CD4-positive, alpha-beta T cell (primary cell): ENCODE results near the gene CPE. TPM values are rescaled to one million over a fixed set of nuclear protein-coding genes. Genes with fewer than 3 reads are reported as not detected.

Experiments
- ATAC-seq: fragments of 200-7000 bp; cut with Tn5 transposase; one replicate; pipeline ENCODE4 v1.10.0; 2022; ENCODE audit warnings: mild to moderate bottlenecking; ENCODE audit not compliant: poor library complexity
- CTCF ChIA-PET: fragments of 350-600 bp; sonication (Branson Sonifier 250); formaldehyde crosslinking; loops from one replicate; lab custom pipeline; 2021; ENCODE audit warnings: antibody characterized with exemption, inconsistent platforms; lab: Charles Lee
- POLR2A ChIA-PET: fragments of 350-600 bp; sonication (Branson Sonifier 250); formaldehyde crosslinking; loops from one replicate; lab custom pipeline; 2021; ENCODE audit warnings: antibody characterized with exemption, inconsistent platforms; lab: Charles Lee
- DNase-seq, 14 experiments: peaks; one replicate each; pipeline ENCODE4 v3.0.0-alpha.2; 2013 to 2020; ENCODE audit warnings: mixed read lengths in 2 of 14
- H3K27ac ChIP-seq, 2 donors: one replicate each; pipeline versions ENCODE4 v1.5.1 to v1.7.0; 2013; ENCODE audit warnings: low read length in 2 of 2, low read depth in 1 of 2, mild to moderate bottlenecking in 1 of 2
- H3K27me3 ChIP-seq, 2 experiments: 1 replicate in 1 of 2; 2 replicates in 1 of 2; pipeline versions ENCODE4 v1.6.1 to v1.7.0; 2013; ENCODE audit warnings: low read length in 2 of 2, control low read depth in 1 of 2, mild to moderate bottlenecking in 1 of 2, moderate library complexity in 1 of 2; ENCODE audit not compliant: insufficient read depth in 2 of 2, control insufficient read depth in 1 of 2
- H3K36me3 ChIP-seq: one replicate; pipeline ENCODE4 v1.6.1; 2013; ENCODE audit warnings: low read length, control low read depth; ENCODE audit not compliant: insufficient read depth
- H3K4me1 ChIP-seq: one replicate; pipeline ENCODE4 v1.6.1; 2013; ENCODE audit warnings: low read length, control low read depth; ENCODE audit not compliant: insufficient read depth
- H3K4me3 ChIP-seq: one replicate; pipeline ENCODE4 v1.5.1; 2013; ENCODE audit warnings: mild to moderate bottlenecking, low read length, moderate library complexity
- H3K9me3 ChIP-seq, 2 experiments: 1 replicate in 1 of 2; 2 replicates in 1 of 2; pipeline versions ENCODE4 v1.6.1 to v1.7.0; 2013; ENCODE audit warnings: low read length in 2 of 2, mild to moderate bottlenecking in 2 of 2, control low read depth in 1 of 2, moderate library complexity in 1 of 2; ENCODE audit not compliant: control insufficient read depth in 1 of 2, insufficient read depth in 1 of 2
- H3K27ac Mint-ChIP-seq: one replicate; pipeline ENCODE4 v1.8.0; 2020; ENCODE audit warnings: mixed read lengths
- H3K27me3 Mint-ChIP-seq: one replicate; pipeline ENCODE4 v1.8.0; 2021; ENCODE audit warnings: mixed read lengths
- H3K36me3 Mint-ChIP-seq: one replicate; pipeline ENCODE4 v1.8.0; 2021; ENCODE audit warnings: low read depth, mixed read lengths
- H3K4me1 Mint-ChIP-seq: one replicate; pipeline ENCODE4 v1.8.0; 2021; ENCODE audit warnings: low read depth, mixed read lengths
- H3K4me3 Mint-ChIP-seq: one replicate; pipeline ENCODE4 v1.8.0; 2020; ENCODE audit warnings: mild to moderate bottlenecking, mixed read lengths
- H3K9me3 Mint-ChIP-seq: one replicate; pipeline ENCODE4 v1.8.0; 2020; ENCODE audit warnings: mixed read lengths
- intact Hi-C, 2 experiments: fragments of 100-400 bp; cut with DNase I in 1 of 2; cut with micrococcal nuclease in 1 of 2; formaldehyde crosslinking; loops; one replicate each; pipeline versions ENCODE4 v1.15.1 to v1.9.0; 2023 to 2025; cut with DNase I, micrococcal nuclease
- total RNA-seq, 174 experiments: library from RNA in 2 of 174; stranded (reverse) in 2 of 174; gene quantifications; one replicate each; pipeline ENCODE4 v1.2.3 and lab custom pipeline; 2021 to 2026
- TF ChIP-seq, protein P1 (sequence below): fragments of 200-600 bp; IDR thresholded peaks from one replicate; pipeline ENCODE4 v1.8.0; 2022; ENCODE audit warnings: antibody characterized with exemption, mild to moderate bottlenecking

Gene CPE
- total RNA-seq, 2 experiments from 2014 or later = not detected

GRCh38 chr4:165370530-165370929 lies 8.3 kb upstream of the CPE start:
- intact Hi-C loops = no loop called here
- POLR2A ChIA-PET = no interaction called here

DNA sequence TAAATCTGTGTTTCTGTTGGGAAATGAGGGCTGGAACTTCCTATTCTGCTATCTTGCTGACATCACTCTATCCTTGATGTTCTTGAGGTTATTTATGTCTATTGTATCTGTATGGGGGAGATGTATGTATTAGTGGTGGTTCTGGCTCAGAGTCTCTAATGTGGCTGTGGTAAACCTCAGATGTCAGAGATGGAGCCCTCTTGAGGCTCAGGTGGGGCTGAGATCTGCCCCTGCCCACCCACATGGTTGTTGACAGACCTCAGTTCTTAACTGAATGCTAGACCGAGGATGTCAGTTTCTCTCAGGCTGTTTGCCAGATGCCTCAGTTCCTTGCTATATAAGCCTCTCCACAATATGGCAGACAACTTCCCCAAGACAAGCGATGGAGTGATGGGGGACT lies 3.3 kb upstream of the CPE start:
- no peak overlapping the region for H3K27ac Mint-ChIP-seq
- H3K4me1 Mint-ChIP-seq = no peaks in the 10 kb centered on the region
- H3K27me3 ChIP-seq = peaks cover 17 to 46% of the 10 kb centered on the region in 2 experiments
- peaks cover 7% of the 10 kb centered on the region for H3K4me1 ChIP-seq
- H3K4me3 ChIP-seq = no peak overlapping the region
- intact Hi-C loops = no loop called here
- H3K36me3 Mint-ChIP-seq = no peaks in the 10 kb centered on the region
- H3K9me3 ChIP-seq = no peaks in the 10 kb centered on the region
- ATAC-seq (no peak), DNase-seq (no peak)
- no peak overlapping the region for H3K27ac ChIP-seq
- H3K4me3 Mint-ChIP-seq = no peak overlapping the region
- ChIA-PET CTCF (no interaction called here), POLR2A (no interaction called here)
- H3K27me3 Mint-ChIP-seq = peaks cover 67% of the 10 kb centered on the region
- TF ChIP-seq, protein P1, sequence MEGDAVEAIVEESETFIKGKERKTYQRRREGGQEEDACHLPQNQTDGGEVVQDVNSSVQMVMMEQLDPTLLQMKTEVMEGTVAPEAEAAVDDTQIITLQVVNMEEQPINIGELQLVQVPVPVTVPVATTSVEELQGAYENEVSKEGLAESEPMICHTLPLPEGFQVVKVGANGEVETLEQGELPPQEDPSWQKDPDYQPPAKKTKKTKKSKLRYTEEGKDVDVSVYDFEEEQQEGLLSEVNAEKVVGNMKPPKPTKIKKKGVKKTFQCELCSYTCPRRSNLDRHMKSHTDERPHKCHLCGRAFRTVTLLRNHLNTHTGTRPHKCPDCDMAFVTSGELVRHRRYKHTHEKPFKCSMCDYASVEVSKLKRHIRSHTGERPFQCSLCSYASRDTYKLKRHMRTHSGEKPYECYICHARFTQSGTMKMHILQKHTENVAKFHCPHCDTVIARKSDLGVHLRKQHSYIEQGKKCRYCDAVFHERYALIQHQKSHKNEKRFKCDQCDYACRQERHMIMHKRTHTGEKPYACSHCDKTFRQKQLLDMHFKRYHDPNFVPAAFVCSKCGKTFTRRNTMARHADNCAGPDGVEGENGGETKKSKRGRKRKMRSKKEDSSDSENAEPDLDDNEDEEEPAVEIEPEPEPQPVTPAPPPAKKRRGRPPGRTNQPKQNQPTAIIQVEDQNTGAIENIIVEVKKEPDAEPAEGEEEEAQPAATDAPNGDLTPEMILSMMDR = no peak
- H3K9me3 Mint-ChIP-seq = peaks cover 8% of the 10 kb centered on the region
- no peaks in the 10 kb centered on the region for H3K36me3 ChIP-seq

More at GRCh38 chr4:165370530-165370929, 8.3 kb upstream of the CPE start:
- no peak overlapping the region for H3K27ac ChIP-seq
- no peak overlapping the region for H3K4me3 ChIP-seq
- peaks cover 3 to 11% of the 10 kb centered on the region in 2 experiments for H3K27me3 ChIP-seq
- Mint-ChIP-seq H3K27me3 (peaks cover 22% of the 10 kb centered on the region), H3K27ac (no peak overlapping the region), H3K9me3 (peaks cover 8% of the 10 kb centered on the region), H3K4me1 (no peaks in the 10 kb centered on the region), H3K36me3 (no peaks in the 10 kb centered on the region), H3K4me3 (no peak overlapping the region)
- no peaks in the 10 kb centered on the region for H3K4me1 ChIP-seq
- DNase-seq = no peak
- H3K36me3 ChIP-seq = no peaks in the 10 kb centered on the region
- ATAC-seq = no peak
- TF ChIP-seq, protein P1 = no peak
- H3K9me3 ChIP-seq = no peaks in the 10 kb centered on the region
- CTCF ChIA-PET = no interaction called here

DNA sequence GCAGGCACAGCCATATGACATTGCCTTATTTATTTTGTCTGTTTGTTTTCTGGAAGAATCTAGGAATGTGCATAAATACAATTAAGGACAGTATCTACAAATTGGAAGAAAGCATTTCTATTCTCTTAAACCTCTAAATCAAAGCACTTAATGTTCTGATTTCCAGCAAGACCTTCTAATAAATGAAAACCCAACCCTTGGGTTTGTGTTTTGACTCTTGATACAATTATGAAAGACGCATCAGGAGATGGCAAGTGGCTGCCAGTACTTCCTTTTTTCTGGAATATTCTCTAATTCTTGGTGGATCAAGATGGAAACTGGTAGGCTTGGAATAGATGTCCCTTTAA lies 437 bp upstream of the CPE start:
- no peaks in the 10 kb centered on the region for H3K36me3 Mint-ChIP-seq
- ChIA-PET POLR2A (no interaction called here), CTCF (interaction anchor here (1.0 kb wide), 1 partner anchor 20 kb away, joined by 3 read pairs; no protein-coding TSS in a partner anchor)
- intact Hi-C loops = no loop called here
- H3K27ac ChIP-seq = no peak overlapping the region
- TF ChIP-seq, protein P1 = no peak
- H3K36me3 ChIP-seq = no peaks in the 10 kb centered on the region
- ATAC-seq (no peak), DNase-seq (no peak)
- H3K4me3 Mint-ChIP-seq = peak overlapping the region; percentile 62
- no peaks in the 10 kb centered on the region for H3K4me1 Mint-ChIP-seq
- peaks cover 7% of the 10 kb centered on the region for H3K4me1 ChIP-seq
- peaks cover 17 to 58% of the 10 kb centered on the region in 2 experiments for H3K27me3 ChIP-seq
- no peak overlapping the region for H3K27ac Mint-ChIP-seq
- H3K4me3 ChIP-seq = peak overlapping the region; percentile 42
- no peaks in the 10 kb centered on the region for H3K9me3 ChIP-seq
- peaks cover 8% of the 10 kb centered on the region for H3K9me3 Mint-ChIP-seq
- peaks cover 85% of the 10 kb centered on the region for H3K27me3 Mint-ChIP-seq
